ENCODE data around the gene WDR55. TPM values are rescaled to one million over a fixed set of nuclear protein-coding genes. Genes with fewer than 3 reads are reported as not detected.

WDR55 gene
- total and polyA plus RNA-seq, 2 of the 8 experiments (the other 6 are each of a cell fraction or from before 2014, with no cell fraction given), result 15.3 to 22.7 TPM

- H3K18ac ChIP-seq (ENCODE audit: extremely low read depth, low read length), result no peak overlapping the region
- no peak overlapping the region for H3K9ac ChIP-seq (replicated peaks in 1 of 4; ENCODE audit: extremely low read depth in 1 of 4, low read depth in 3 of 4, low read length in 3 of 4)
- H3K79me2 ChIP-seq (ENCODE audit: control insufficient read depth in 1 of 2, insufficient read depth in 2 of 2, low read length in 2 of 2), result peaks cover 5 to 18% of the 10 kb centered on the region in 2 experiments; a peak in 3 of 4 replicates
- no peak overlapping the region for H3K4me3 ChIP-seq (ENCODE audit: extremely low read depth in 1 of 4, insufficient read depth in 2 of 4, low read depth in 3 of 4, low read length in 4 of 4)
- FAIRE-seq (no peak), DNase-seq (ENCODE audit: low read depth in 1 of 2, low spot score in 2 of 2) (no peak)
- no peak overlapping the region for H4K8ac ChIP-seq (ENCODE audit: extremely low read depth, insufficient read depth, low read length)
- no peak overlapping the region for H2BK20ac ChIP-seq (ENCODE audit: low read length)
- TF ChIP-seq ATF3 (IDR thresholded peaks at IDR 0.05; ENCODE audit: insufficient read depth, low read depth, low read length) (no peak), GTF2F1 (IDR thresholded peaks at IDR 0.05; ENCODE audit: borderline replicate concordance, low read depth, low read length) (no peak), CHD2 (IDR thresholded peaks at IDR 0.05; ENCODE audit: low read length) (no peak), POLR2A (IDR thresholded peaks at IDR 0.05; ENCODE audit: control extremely low read depth in 1 of 2, low read depth in 2 of 2, low read length in 2 of 2) (no peak), CBX5 (IDR thresholded peaks at IDR 0.05; ENCODE audit: low read depth, low read length) (no peak)
- no peak overlapping the region for H3K56ac ChIP-seq (replicated peaks; ENCODE audit: insufficient read length, low read depth, low read length)
- H2AFZ ChIP-seq (ENCODE audit: low read length), result no peak overlapping the region
- peaks cover 10% of the 10 kb centered on the region; the same call in 1 of the 2 replicates for H3K23me2 ChIP-seq (ENCODE audit: low read depth, low read length)
- no peaks in the 10 kb centered on the region; the same call in 1 of the 2 replicates for H3K79me1 ChIP-seq (ENCODE audit: low read depth, low read length)
- H4K5ac ChIP-seq (ENCODE audit: insufficient read length, low read depth, low read length), result no peak overlapping the region
- 79% methylated on average over 3 of the region's 3 CpGs; no CpG with 5 or more reads in 1 of the 2 experiments for WGBS, 2 experiments (ENCODE audit: extremely low coverage in 1 of 2, insufficient coverage in 1 of 2, insufficient read length in 1 of 2, insufficient replicate concordance in 2 of 2, low coverage in 1 of 2, low lambda C conversion rate in 2 of 2, missing lambda C conversion rate in 1 of 2)
- no peak overlapping the region for H2BK5ac ChIP-seq (ENCODE audit: low read depth, low read length)
- H2AK5ac ChIP-seq (ENCODE audit: low read depth, low read length), result no peak overlapping the region
- H3K23ac ChIP-seq (ENCODE audit: insufficient read length), result no peak overlapping the region
- no peak overlapping the region for H3K14ac ChIP-seq (ENCODE audit: insufficient read length)
- H3K27me3 ChIP-seq (replicated peaks in 1 of 4; ENCODE audit: control insufficient read depth in 3 of 4, extremely low read depth in 1 of 4, insufficient read depth in 3 of 4, low read length in 3 of 4), result no peaks in the 10 kb centered on the region
- no peak overlapping the region for H2BK15ac ChIP-seq (ENCODE audit: low read length)
- no peaks in the 10 kb centered on the region for H3K9me3 ChIP-seq (ENCODE audit: insufficient read depth in 2 of 2, low read depth in 1 of 2, low read length in 1 of 2)
- no peak overlapping the region for H2BK120ac ChIP-seq (replicated peaks; ENCODE audit: low read depth, low read length)
- peaks cover 12 to 38% (median 26%) of the 10 kb centered on the region in 4 experiments for H3K36me3 ChIP-seq (ENCODE audit: control insufficient read depth in 2 of 4, insufficient read depth in 4 of 4, low read length in 3 of 4)
- H4K20me1 ChIP-seq (replicated peaks in 1 of 2; ENCODE audit: control insufficient read depth in 1 of 2, insufficient read depth in 2 of 2, low read length in 2 of 2), result peaks cover 0 to 4% of the 10 kb centered on the region in 2 experiments
- H2BK12ac ChIP-seq (ENCODE audit: low read depth, low read length), result no peak overlapping the region
- no peak overlapping the region for H3K27ac ChIP-seq (ENCODE audit: low read depth, low read length)
- H3K4me2 ChIP-seq (ENCODE audit: insufficient read depth in 1 of 2, low read depth in 2 of 2, low read length in 2 of 2), result no peak overlapping the region
- CTCF ChIA-PET (ENCODE audit: partially characterized antibody), result interaction anchor here (0.7 to 1.8 kb wide), 2 partner anchors 94 to 921 kb away, joined by 3 to 9 read pairs; partner anchors contain the start of gene EIF4EBP3
- H4K91ac ChIP-seq (replicated peaks; ENCODE audit: insufficient read length, low read length), result no peak overlapping the region
- H3K4ac ChIP-seq (replicated peaks; ENCODE audit: insufficient read length, low read depth, low read length), result no peak overlapping the region
- POLR2A ChIA-PET (ENCODE audit: partially characterized antibody), result interaction anchor here (0.6 to 7.9 kb wide), 8 partner anchors 45 to 269 kb away, joined by 3 to 78 read pairs (median 4); partner anchors contain the start of genes EIF4EBP3, SRA1 and ZMAT2
- peaks cover 0 to 4% (median 2%) of the 10 kb centered on the region in 4 experiments; a peak in 3 of 7 replicates for H3K4me1 ChIP-seq (replicated peaks in 1 of 4; ENCODE audit: control insufficient read depth in 3 of 4, insufficient read depth in 4 of 4, low read length in 3 of 4)
Measured at GRCh38 chr5:140642718-140643117, 22.0 kb upstream of the WDR55 start.

Measured in H1 (cell line).